Stimulated activated CD8-positive, alpha-beta memory T cell treated with anti-CD3 and anti-CD28 coated beads, Interleukin-15, amount 100 ng/mL, for 24 hours (primary cell): ENCODE data around the gene C5AR1.
"Not testable (repeated sequence)": the region's sequence is repeated elsewhere in the genome, so short reads cannot be mapped to it uniquely, and the experiment has no call there.

Experiments used
- DNase-seq: peaks from one replicate; pipeline ENCODE4 v3.0.0-alpha.2; 2020; ENCODE audit warnings: low read depth

C5AR1 gene

GRCh38 chr19:47284324-47284899 is 25.2 kb upstream of the C5AR1 start:
- no peak for DNase-seq

DNA sequence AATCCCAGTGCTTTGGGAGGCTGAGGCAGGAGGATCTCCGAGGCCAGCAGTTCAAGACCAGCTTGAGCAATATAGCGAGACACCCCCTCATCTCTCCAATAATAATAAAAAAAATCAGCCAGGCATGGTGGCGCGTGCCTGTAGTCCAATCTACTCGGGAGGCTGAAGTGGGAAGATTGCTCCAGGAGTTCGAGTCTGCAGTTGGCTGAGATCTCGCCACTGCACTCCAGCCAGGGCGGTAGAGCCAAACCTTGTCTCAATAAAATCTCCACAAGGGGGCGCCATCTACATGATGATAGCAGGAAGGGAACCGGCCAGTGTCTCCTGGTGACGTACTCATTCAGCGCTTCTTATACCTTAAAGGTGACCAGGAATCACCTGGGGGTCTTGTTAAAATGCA is 13.6 kb upstream of the C5AR1 start:
- peak; percentile 38 for DNase-seq

DNA sequence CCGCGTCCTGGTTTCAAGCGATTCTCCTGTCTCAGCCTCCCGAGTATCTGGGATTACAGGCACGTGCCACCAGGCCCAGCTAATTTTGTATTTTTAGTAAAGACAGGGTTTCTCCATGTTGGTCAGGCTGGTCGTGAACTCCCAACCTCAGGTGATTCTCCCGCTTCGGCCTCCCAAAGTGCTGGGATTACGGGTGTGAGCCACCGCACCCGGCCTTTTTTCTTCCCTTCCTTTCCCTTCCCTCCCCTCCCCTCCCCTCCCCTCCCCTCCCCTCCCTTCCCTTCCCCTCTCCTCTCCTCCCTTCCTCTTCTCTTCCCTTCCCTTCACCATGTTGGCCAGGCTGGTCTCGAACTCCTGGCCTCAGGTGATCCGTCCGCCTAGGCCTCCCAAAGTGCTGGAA is 8.8 kb upstream of the C5AR1 start:
- DNase-seq: not testable (repeated sequence)

- DNase-seq: no peak
Measured at GRCh38 chr19:47302249-47302648, 7.4 kb upstream of the C5AR1 start.

DNA sequence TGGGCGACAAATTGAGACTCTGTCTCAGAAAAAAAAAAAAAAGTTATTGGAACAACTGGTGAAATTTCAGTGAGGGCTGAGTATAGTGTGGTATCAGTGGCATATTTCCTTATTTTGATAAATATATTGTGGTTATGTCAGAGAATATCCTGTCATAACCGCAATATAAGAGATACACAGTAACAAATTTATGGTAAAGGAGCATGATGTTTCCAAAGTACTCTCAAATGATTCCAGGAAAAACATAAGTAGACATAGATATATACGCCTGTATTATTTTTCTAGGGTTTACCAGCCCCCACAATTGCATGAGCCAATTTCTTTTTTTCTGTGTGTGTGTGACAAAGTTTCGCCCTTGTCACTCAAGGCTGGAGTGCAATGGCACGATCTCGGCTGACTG is 5.7 kb upstream of the C5AR1 start:
- DNase-seq: no peak

GRCh38 chr19:47305309-47305751 is 4.3 kb upstream of the C5AR1 start:
- peak; percentile 25 for DNase-seq

DNA sequence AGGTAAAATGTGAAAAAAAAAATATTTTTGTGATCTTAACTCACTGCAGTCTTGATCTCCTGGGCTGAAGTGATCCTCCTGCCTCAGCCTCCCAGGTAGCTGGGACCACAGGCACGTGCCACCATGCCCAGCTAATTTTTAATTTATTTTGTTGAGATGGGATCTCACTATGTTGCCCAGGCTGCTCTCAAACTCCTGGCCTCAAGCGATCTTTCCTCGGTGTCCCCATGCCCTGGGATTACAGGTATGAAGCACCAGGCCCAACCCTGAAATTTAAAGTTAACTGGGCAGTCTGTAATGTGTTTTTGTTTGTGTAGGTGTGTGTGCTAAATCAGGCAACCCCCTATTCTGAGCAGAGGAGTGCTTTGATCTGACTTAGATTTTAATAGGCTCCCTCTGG is 3.4 kb upstream of the C5AR1 start:
- DNase-seq: no peak

DNA sequence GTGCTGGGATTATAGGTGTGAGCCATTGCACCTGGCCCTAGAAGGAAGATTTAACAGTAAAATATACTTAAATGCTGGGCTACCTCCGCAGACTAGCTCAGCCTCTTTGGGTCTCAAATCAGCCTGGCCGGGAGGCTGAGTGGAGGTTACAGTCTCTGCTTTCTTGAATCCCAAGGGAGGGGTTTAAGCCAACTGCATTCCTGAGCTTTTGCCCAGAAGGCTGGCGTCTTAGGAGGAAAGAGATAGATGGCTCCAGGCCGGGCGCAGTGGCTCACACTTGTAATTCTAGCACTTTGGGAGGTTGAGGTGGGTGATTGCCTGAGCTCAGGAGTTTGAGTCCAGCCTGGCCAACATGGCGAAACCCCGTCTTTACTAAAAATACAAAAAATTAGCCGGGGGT is 623 bp upstream of the C5AR1 start:
- no peak for DNase-seq

DNA sequence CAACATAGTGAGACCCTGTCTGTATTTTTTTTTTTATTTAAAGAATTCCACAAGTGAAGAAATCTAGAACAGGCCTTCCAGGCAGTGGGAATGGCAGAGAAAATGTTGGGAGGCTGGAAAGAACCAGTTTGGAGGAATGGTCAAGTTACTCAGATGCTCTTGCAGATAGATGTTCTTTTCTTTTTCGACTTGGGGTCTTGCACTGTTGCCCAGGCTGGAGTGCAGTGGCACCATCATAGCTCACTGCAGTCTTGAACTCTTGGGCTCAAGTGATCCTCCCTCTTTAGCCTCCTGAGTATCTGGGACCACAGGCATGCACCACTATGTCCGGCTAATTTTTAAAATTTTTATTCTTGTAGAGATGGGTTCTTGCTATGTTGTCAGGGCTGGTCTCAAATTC is 662 bp downstream of the C5AR1 start:
- no peak for DNase-seq

- no peak for DNase-seq
Measured at GRCh38 chr19:47310819-47311218, 1.2 kb downstream of the C5AR1 start.

- DNase-seq: no peak
Measured at GRCh38 chr19:47312366-47313006, 2.8 kb downstream of the C5AR1 start.

- DNase-seq: no peak
Measured at GRCh38 chr19:47313754-47314295, 4.2 kb downstream of the C5AR1 start.

- no peak for DNase-seq
Measured at GRCh38 chr19:47315125-47315821, 5.6 kb downstream of the C5AR1 start.

DNA sequence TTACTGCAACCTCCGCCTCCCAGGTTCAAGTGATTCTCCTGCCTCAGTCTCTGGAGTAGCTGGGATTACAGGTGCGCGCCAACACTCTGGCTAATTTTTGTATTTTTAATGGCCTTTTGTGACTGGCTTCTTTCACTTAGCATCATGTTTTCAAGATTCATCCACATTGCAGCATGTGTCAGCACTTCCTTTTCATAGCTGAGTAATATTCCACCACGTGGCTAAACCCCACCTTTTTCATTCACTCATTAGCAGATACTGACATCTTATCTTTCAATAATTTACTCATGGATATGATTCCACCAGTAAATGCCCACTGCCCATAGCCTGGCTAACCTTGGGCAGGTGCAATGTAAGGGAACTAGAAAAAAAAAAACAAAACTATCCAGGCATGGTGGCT is 6.9 kb downstream of the C5AR1 start:
- no peak for DNase-seq

- DNase-seq: no peak
Measured at GRCh38 chr19:47319923-47320871, 10.5 kb downstream of the C5AR1 start.

DNA sequence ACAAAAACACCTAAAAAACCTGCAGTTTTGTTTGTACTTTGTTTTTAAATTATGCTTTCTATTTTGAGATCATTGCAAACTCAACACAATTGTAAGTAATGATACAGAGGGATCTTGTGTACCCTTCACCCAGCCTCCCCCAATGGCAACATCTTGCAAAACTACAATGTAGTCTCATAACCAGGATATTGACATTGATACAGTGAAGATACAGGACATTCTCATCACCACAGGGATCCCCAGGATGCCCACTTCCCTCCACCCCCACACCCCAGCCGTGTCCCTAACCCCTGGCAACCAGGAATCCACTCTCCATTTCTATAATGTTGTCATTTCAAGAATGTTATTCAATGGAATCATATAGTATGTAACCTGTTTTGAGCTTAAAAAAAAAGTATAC is 12.0 kb downstream of the C5AR1 start:
- DNase-seq: no peak

GRCh38 chr19:47322058-47322457 is 12.4 kb downstream of the C5AR1 start:
- DNase-seq: no peak

DNA sequence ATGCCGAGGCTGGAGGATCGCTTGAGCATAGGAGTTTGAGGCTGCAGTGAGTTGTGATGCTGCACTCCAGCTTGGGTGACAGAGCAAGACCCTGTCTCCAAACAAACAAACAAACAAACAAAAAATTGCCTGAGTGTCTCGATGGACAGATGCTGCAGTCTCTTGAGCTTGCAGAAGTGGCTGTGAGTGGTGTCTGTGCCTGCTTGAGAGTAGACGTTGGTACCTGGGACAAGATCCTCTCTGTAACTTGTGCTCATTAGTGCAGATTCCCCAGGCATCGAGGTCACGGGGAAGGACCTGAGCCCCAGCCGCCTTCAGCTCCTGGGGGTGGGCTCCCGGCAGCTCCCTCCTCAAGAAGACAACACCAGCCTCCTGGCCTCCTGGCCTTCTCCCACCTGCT is 13.7 kb downstream of the C5AR1 start:
- no peak for DNase-seq

GRCh38 chr19:47323872-47324271 is 14.2 kb downstream of the C5AR1 start:
- no peak for DNase-seq

- DNase-seq: no peak
Measured at GRCh38 chr19:47324502-47324901, 14.8 kb downstream of the C5AR1 start.

- no peak for DNase-seq
Measured at GRCh38 chr19:47330466-47330869, 20.8 kb downstream of the C5AR1 start.

GRCh38 chr19:47331490-47331889 is 21.8 kb downstream of the C5AR1 start:
- DNase-seq: no peak
